NCI-H2196 (cell line): ENCODE measurements around the gene HPS4.
"Not testable (repeated sequence)": the region's sequence is repeated elsewhere in the genome, so short reads cannot be mapped to it uniquely, and the experiment has no call there.

Experiments used
- DNase-seq: peaks from one replicate; lab custom pipeline; 2025; ENCODE audit not compliant: unreplicated experiment; lab: John Stamatoyannopoulos, UW

Gene HPS4

DNA sequence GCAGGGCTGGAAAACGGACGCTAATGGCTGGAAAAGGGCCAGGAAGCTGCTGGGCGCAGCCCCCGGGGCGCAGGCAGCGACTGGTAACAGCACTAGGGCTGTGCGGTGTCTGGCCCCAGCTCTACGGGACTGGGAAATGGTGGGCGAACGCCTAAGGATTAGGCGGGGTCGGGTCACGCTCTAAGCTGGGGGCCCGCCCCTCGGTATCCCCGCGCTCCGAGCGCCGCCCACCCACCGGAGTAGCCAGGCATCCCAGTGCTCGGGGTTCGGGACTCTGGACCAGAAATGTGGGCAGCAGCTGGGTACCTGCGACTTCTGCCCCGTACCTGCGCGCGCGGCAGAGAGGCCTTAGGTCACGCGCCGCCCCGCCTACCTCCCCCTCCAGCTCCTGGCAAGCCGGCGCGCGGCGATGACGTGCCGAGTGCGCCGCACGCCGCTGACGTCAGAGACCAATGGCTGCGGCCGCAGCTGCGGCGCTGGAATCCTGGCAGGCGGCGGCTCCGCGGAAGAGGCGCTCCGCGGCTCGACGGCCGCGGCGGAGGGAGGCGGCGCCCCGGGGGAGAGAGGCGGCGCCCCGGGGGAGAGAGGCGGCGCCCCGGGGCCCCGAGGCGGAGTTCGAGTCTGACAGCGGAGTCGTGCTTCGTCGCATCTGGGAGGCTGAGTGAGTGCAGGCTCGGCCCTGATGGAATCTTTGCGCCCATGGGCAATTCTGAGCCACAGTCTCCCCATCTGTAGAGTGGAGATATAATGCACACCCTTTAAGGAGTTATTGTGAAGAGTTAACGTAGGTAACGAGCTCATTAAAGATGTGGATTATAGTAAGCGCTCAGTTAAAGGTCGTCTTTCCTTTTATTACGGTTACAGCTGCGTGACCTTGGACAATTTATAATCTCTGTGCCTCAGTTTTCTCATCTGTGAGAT, at the start of gene HPS4, which contains the start of gene SRRD:
Gene HPS4, minus strand, starts transcription at position 345 of the 921 bp plus-strand sequence. CDS start 2,021 bp downstream, outside the sequence.
Gene SRRD, plus strand, starts transcription at position 439 of the 921 bp plus-strand sequence. Its CDS starts 14 bp downstream, at position 453.
- DNase-seq: peak; percentile 79

GRCh38 chr22:26529345-26529744, 45.8 kb upstream of the HPS4 start:
- DNase-seq: peak; percentile 79

- not testable (repeated sequence) for DNase-seq
These were observed 44.9 kb upstream of the HPS4 start for GRCh38 chr22:26528518-26528917.

- DNase-seq: no peak
These were observed 44.2 kb upstream of the HPS4 start for GRCh38 chr22:26527574-26528465.

DNA sequence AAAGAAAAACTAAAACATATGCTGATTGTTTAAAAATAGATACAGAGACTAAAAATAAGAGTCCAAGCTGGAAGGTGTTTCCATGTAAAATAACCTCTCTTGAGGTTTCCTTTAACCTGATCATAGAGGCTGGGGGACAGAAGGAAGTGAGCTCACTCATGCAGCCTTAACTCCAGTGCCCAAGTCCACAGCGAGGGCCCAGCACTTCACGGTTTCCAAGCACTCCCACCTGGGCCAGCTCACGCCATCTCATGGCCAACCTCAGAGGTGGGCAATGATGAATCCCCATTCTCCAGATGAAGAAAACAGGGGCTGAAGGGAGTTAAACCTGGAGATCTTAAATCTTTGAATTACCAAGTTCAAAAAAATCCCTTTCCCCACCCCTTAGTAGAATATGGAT, 43.6 kb upstream of the HPS4 start:
- DNase-seq: no peak

- no peak for DNase-seq
These were observed 42.5 kb upstream of the HPS4 start for GRCh38 chr22:26525946-26526564.

GRCh38 chr22:26524870-26525269, 41.3 kb upstream of the HPS4 start:
- no peak for DNase-seq

- no peak for DNase-seq
These were observed 39.0 kb upstream of the HPS4 start for GRCh38 chr22:26522592-26522991.

- DNase-seq: no peak
These were observed 38.4 kb upstream of the HPS4 start for GRCh38 chr22:26522012-26522411.

- DNase-seq: no peak
These were observed 33.8 kb upstream of the HPS4 start for GRCh38 chr22:26517429-26517828.

DNA sequence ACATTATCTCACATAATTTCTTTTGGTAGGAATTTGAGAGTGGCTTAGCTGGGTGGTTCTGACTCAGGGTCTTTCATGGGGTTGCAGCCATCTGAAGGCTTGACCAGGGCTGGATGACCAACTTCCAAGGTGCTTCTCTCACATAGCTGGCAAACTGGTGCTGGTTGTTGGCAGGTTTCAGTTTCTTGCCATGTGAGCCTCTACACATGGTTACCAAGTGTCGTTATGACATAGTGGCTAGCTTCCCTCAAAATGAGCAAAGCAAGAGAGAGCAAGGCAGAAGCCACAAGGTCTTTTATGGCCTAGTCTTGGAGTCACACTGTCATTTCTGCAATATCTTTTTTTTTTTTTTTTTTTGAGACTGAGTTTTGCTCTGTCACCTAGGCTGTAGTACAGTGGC, 32.9 kb upstream of the HPS4 start:
- no peak for DNase-seq

DNA sequence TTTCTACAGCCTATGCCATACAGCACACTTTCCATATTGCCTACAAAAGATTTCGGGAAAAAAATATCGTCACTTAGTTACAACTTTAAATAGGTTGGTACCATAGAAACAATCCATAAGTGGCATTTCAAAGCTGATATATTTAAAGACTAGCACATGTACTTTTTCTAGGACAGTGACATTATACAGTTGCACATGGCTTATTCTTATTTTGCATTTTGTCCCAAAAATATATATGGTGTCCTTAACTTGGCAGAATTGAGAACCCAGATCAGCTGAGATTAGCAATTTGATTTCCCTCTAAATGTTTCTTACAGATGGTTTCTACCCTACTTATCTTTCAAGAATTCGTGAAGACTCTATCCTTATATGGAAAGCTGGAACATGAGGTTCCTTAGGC, 32.3 kb upstream of the HPS4 start:
- DNase-seq: no peak

- no peak for DNase-seq
These were observed 31.0 kb upstream of the HPS4 start for GRCh38 chr22:26514419-26515161.

GRCh38 chr22:26513838-26514237, 30.3 kb upstream of the HPS4 start:
- DNase-seq: no peak

- DNase-seq: peak; percentile 85
These were observed 28.7 kb upstream of the HPS4 start, which contains the start of gene TFIP11 for GRCh38 chr22:26512149-26512793. Gene TFIP11, minus strand, starts transcription at chr22:26512473. Its CDS starts 2,201 bp downstream, at chr22:26510272.

DNA sequence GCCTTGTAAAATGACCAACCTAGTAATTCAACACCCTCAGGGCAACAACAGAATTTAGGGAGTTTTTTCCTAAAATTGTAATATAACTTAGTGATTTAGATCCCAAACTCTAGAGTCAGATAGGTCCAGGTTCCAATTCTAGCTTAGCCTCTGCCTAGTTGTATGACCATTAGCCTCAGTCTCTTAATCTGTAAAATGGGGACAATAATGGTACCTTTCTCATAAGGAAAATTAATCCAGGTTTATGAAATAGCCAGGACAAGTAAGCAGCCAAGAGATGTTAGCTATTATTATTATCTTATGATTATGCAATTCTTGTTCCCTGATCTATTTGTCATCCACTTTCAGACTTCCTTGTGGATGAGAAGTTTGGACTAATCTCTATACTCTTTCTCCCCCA, 24.6 kb upstream of the HPS4 start:
- DNase-seq: no peak

- no peak for DNase-seq
These were observed 20.2 kb upstream of the HPS4 start for GRCh38 chr22:26503758-26504157.

DNA sequence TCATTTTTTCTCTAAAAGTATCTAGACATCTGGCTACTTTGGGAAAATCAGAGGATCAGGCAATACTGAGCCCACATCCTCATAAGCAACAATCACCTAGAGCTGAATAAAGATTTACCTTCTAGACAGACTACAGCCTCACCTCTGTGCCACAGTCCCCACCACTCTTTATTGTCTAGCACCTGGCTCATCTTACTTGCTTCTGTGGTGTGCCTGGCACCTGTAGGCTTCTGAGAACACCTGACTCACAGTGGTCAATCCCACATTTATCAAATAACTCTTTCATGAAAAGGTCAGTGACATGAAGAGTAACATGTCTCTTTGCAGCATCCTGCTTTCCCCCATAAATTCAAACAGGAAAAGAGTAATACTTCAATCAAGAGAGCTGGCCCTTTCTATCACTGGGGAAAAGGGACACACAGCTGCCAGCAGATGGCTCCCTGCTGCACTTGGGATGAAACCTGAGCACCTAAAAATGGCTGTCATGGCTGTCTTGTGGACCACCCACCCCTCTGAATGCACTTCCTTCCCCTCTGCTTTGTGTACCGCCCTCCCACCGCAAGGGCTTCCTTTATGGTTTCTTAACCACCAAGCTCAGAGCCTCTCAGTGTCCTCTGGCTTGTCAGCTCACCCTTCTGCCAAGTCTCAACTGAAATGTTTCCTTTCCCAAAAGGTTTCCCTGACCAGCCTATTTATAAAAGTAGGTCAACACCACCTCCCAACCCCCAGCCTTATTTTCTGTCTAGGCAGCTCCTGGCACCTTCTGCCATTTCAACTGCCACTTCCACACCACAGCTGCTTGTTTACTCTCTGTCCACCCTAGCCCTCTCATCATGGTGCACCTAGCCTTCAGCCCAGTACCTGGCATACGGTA, 19.3 kb upstream of the HPS4 start:
- peak; percentile 56 for DNase-seq

GRCh38 chr22:26501996-26502395, 18.4 kb upstream of the HPS4 start:
- no peak for DNase-seq
